Caco-2 (cell line): ENCODE data around the gene MIS12. TPM values are rescaled to one million over a fixed set of nuclear protein-coding genes. Genes with fewer than 3 reads are reported as not detected.

ENCODE experiments used
- BruUV-seq: library from RNA; stranded (reverse); fragments of 400-500 nt; replicated peaks from 2 replicates; lab custom pipeline; 2021; lab: Mats Ljungman, UMichigan
- CTCF ChIA-PET: fragments of 300-600 bp; sonication (Branson Sonifier 250); formaldehyde crosslinking; loops from one replicate; lab custom pipeline; 2022; ENCODE audit warnings: antibody characterized with exemption; lab: Charles Lee
- POLR2A ChIA-PET: fragments of 300-600 bp; sonication (Branson Sonifier 250); formaldehyde crosslinking; loops from one replicate; lab custom pipeline; 2022; ENCODE audit warnings: antibody characterized with exemption; lab: Charles Lee
- DNase-seq, 2 experiments: peaks; one replicate each; pipeline versions ENCODE4 v3.0.0 to v3.0.0-alpha.2; 2020 to 2022
- H3K27me3 ChIP-seq: replicated peaks from 2 replicates; pipeline ENCODE4 v1.6.0; 2011; ENCODE audit warnings: low read length; ENCODE audit not compliant: control insufficient read depth, insufficient read depth
- H3K36me3 ChIP-seq: 2 replicates; pipeline ENCODE4 v1.5.1; 2011; ENCODE audit warnings: low read length; ENCODE audit not compliant: control insufficient read depth, insufficient read depth
- H3K4me1 ChIP-seq: fragments of 250-450 bp; sonication (Bioruptor Pico); 2 replicates; pipeline ENCODE4 v1.5.1; 2020; ENCODE audit warnings: mild to moderate bottlenecking
- H3K4me3 ChIP-seq: 2 replicates; pipeline ENCODE4 v1.5.1; 2011; ENCODE audit warnings: low read depth, mild to moderate bottlenecking, control low read depth, low read length
- H3K9me3 ChIP-seq: fragments of 250-450 bp; sonication (Bioruptor Pico); 2 replicates; pipeline ENCODE4 v1.5.1; 2020; ENCODE audit warnings: mild to moderate bottlenecking, moderate library complexity
- H3K27ac Mint-ChIP-seq: one replicate; pipeline ENCODE4 v1.8.0; 2022; ENCODE audit warnings: mixed read lengths; ENCODE audit not compliant: unreplicated experiment
- H3K27me3 Mint-ChIP-seq: one replicate; pipeline ENCODE4 v1.8.0; 2022; ENCODE audit warnings: mixed read lengths; ENCODE audit not compliant: insufficient read depth, unreplicated experiment
- H3K36me3 Mint-ChIP-seq: one replicate; pipeline ENCODE4 v1.8.0; 2022; ENCODE audit warnings: mild to moderate bottlenecking, mixed read lengths; ENCODE audit not compliant: insufficient read depth, unreplicated experiment
- H3K4me1 Mint-ChIP-seq: one replicate; pipeline ENCODE4 v1.8.0; 2022; ENCODE audit warnings: low read depth, mixed read lengths; ENCODE audit not compliant: unreplicated experiment
- H3K4me3 Mint-ChIP-seq: one replicate; pipeline ENCODE4 v1.8.0; 2022; ENCODE audit warnings: mild to moderate bottlenecking, moderate library complexity, mixed read lengths; ENCODE audit not compliant: unreplicated experiment
- H3K9me3 Mint-ChIP-seq: one replicate; pipeline ENCODE4 v1.8.0; 2022; ENCODE audit warnings: mixed read lengths; ENCODE audit not compliant: unreplicated experiment
- CTCF ChIP-seq, 2 experiments: fragments of 200-600 bp in 1 of 2; IDR thresholded peaks; 1 replicate in 1 of 2; 2 replicates in 1 of 2; pipeline versions ENCODE4 v1.5.1 to v1.8.0; 2011 to 2022; ENCODE audit warnings: antibody characterized with exemption in 1 of 2, control low read depth in 1 of 2, inconsistent platforms in 1 of 2, low read depth in 1 of 2, low read length in 1 of 2, mild to moderate bottlenecking in 1 of 2, moderate library complexity in 1 of 2; ENCODE audit not compliant: insufficient read depth in 1 of 2, severe bottlenecking in 1 of 2, unreplicated experiment in 1 of 2
- intact Hi-C: fragments of 100-400 bp; cut with micrococcal nuclease; formaldehyde crosslinking; loops from one replicate; pipeline ENCODE4 v1.10.0; 2022; ENCODE audit not compliant: unreplicated experiment
- total RNA-seq: library from RNA; stranded (reverse); gene quantifications from 2 replicates; pipeline ENCODE4 v1.2.3, GENCODE V29; 2022

MIS12 gene
- total RNA-seq, 1 experiment from 2014 or later: 11.7 TPM

- Histone ChIP-seq H3K27me3 (no peaks in the 10 kb centered on the region), H3K4me3 (no peak overlapping the region), H3K9me3 (no peaks in the 10 kb centered on the region), H3K36me3 (no peaks in the 10 kb centered on the region), H3K4me1 (no peaks in the 10 kb centered on the region)
- H3K4me1 Mint-ChIP-seq: no peaks in the 10 kb centered on the region
- H3K9me3 Mint-ChIP-seq: no peaks in the 10 kb centered on the region
- no peak for TF ChIP-seq CTCF (IDR thresholded peaks at IDR 0.05; ENCODE audit: insufficient read depth in 1 of 2, low read depth in 1 of 2, low read length in 1 of 2, severe bottlenecking in 1 of 2, unreplicated experiment in 1 of 2)
- H3K27ac Mint-ChIP-seq: no peak overlapping the region
- POLR2A ChIA-PET: no interaction called here
- BruUV-seq: no TSS peak
- DNase-seq: no peak
- intact Hi-C loops: no loop called here
- no peaks in the 10 kb centered on the region for H3K27me3 Mint-ChIP-seq
- no peak overlapping the region for H3K4me3 Mint-ChIP-seq
- CTCF ChIA-PET: no interaction called here
- H3K36me3 Mint-ChIP-seq: no peaks in the 10 kb centered on the region
Measured at GRCh38 chr17:5500247-5500588, 13.9 kb downstream of the MIS12 start.

- no TSS peak for BruUV-seq
- POLR2A ChIA-PET: no interaction called here
- H3K27me3 Mint-ChIP-seq: no peaks in the 10 kb centered on the region
Measured at GRCh38 chr17:5500589-5501391, 14.4 kb downstream of the MIS12 start.

GRCh38 chr17:5501685-5502084 is 15.3 kb downstream of the MIS12 start:
- Histone ChIP-seq H3K4me1 (no peaks in the 10 kb centered on the region), H3K27me3 (no peaks in the 10 kb centered on the region), H3K36me3 (no peaks in the 10 kb centered on the region), H3K4me3 (no peak overlapping the region), H3K9me3 (no peaks in the 10 kb centered on the region)
- POLR2A ChIA-PET: no interaction called here
- H3K4me3 Mint-ChIP-seq: no peak overlapping the region
- H3K36me3 Mint-ChIP-seq: no peaks in the 10 kb centered on the region
- intact Hi-C loops: no loop called here
- H3K27me3 Mint-ChIP-seq: no peaks in the 10 kb centered on the region
- H3K9me3 Mint-ChIP-seq: no peaks in the 10 kb centered on the region
- no peak overlapping the region for H3K27ac Mint-ChIP-seq
- TF ChIP-seq CTCF (IDR thresholded peaks at IDR 0.05; ENCODE audit: insufficient read depth in 1 of 2, low read depth in 1 of 2, low read length in 1 of 2, severe bottlenecking in 1 of 2, unreplicated experiment in 1 of 2): no peak
- DNase-seq: no peak
- BruUV-seq: no TSS peak
- CTCF ChIA-PET: no interaction called here
- no peaks in the 10 kb centered on the region for H3K4me1 Mint-ChIP-seq

More at GRCh38 chr17:5500589-5501391, 14.4 kb downstream of the MIS12 start:
- Mint-ChIP-seq H3K36me3 (no peaks in the 10 kb centered on the region), H3K4me3 (no peak overlapping the region), H3K9me3 (no peaks in the 10 kb centered on the region), H3K27ac (no peak overlapping the region), H3K4me1 (no peaks in the 10 kb centered on the region)
- no peak for TF ChIP-seq CTCF (IDR thresholded peaks at IDR 0.05; ENCODE audit: insufficient read depth in 1 of 2, low read depth in 1 of 2, low read length in 1 of 2, severe bottlenecking in 1 of 2, unreplicated experiment in 1 of 2)
- intact Hi-C loops: no loop called here
- CTCF ChIA-PET: no interaction called here
- Histone ChIP-seq H3K4me3 (no peak overlapping the region), H3K4me1 (no peaks in the 10 kb centered on the region), H3K9me3 (no peaks in the 10 kb centered on the region), H3K36me3 (no peaks in the 10 kb centered on the region), H3K27me3 (no peaks in the 10 kb centered on the region)
- no peak for DNase-seq
